Smooth muscle cell (in vitro differentiated cells): Measurements from ENCODE around the gene RNASE13. TPM values are rescaled to one million over a fixed set of nuclear protein-coding genes. Genes with fewer than 3 reads are reported as not detected.
A peak's percentile ranks its signal among the peaks of the same experiment; 100 is the strongest.

Source experiments
- DNase-seq: peaks from one replicate; lab custom pipeline; 2025; ENCODE audit not compliant: unreplicated experiment; lab: John Stamatoyannopoulos, UW
- H2AFZ ChIP-seq: fragments of 200-600 bp; sonication (generic); 2 replicates; pipeline ENCODE4 v1.6.0; 2016; ENCODE audit warnings: antibody characterized with exemption, low read depth, mild to moderate bottlenecking
- H3F3A ChIP-seq: fragments of 200-600 bp; sonication (generic); 2 replicates; pipeline ENCODE4 v1.6.0; 2017; ENCODE audit warnings: antibody characterized with exemption, low read depth
- H3K27ac ChIP-seq: fragments of 200-600 bp; sonication (generic); 2 replicates; pipeline ENCODE4 v1.5.1; 2016; ENCODE audit warnings: low read depth, mild to moderate bottlenecking
- H3K27me3 ChIP-seq: fragments of 200-600 bp; sonication (generic); 2 replicates; pipeline ENCODE4 v1.6.1; 2016; ENCODE audit warnings: low read depth, mild to moderate bottlenecking
- H3K36me3 ChIP-seq: fragments of 200-600 bp; sonication (generic); 2 replicates; pipeline ENCODE4 v1.5.1; 2016; ENCODE audit warnings: low read depth
- H3K4me1 ChIP-seq: fragments of 200-600 bp; sonication (generic); 2 replicates; pipeline ENCODE4 v1.5.1; 2016; ENCODE audit warnings: low read depth
- H3K4me2 ChIP-seq: fragments of 200-600 bp; sonication (generic); 2 replicates; pipeline ENCODE4 v1.6.0; 2016; ENCODE audit warnings: mild to moderate bottlenecking
- H3K4me3 ChIP-seq: fragments of 200-600 bp; sonication (generic); 2 replicates; pipeline ENCODE4 v1.5.1; 2016; ENCODE audit warnings: mild to moderate bottlenecking
- H3K79me2 ChIP-seq: fragments of 200-600 bp; sonication (generic); 2 replicates; pipeline ENCODE4 v1.6.0; 2016; ENCODE audit warnings: low read depth, mild to moderate bottlenecking
- H3K9ac ChIP-seq: fragments of 200-600 bp; sonication (generic); 2 replicates; pipeline ENCODE4 v1.6.0; 2016; ENCODE audit warnings: low read depth
- H3K9me3 ChIP-seq: fragments of 200-600 bp; sonication (generic); replicated peaks from 2 replicates; pipeline ENCODE4 v1.5.1; 2016; ENCODE audit warnings: low read depth
- H4K20me1 ChIP-seq: fragments of 200-600 bp; sonication (generic); 2 replicates; pipeline ENCODE4 v1.6.0; 2016; ENCODE audit warnings: low read depth
- CTCF ChIP-seq: fragments of 200-600 bp; sonication (generic); IDR thresholded peaks from 2 replicates; pipeline ENCODE4 v1.5.1; 2017; ENCODE audit warnings: borderline replicate concordance, mild to moderate bottlenecking, antibody characterized with exemption; ENCODE audit not compliant: insufficient read depth, poor library complexity, severe bottlenecking
- WGBS: methylation state at CpG from one replicate; pipeline ENCODE4 v1.1.7; 2016; ENCODE audit warnings: low lambda C conversion rate; 5-methylcytosine and 5-hydroxymethylcytosine counted together
- polyA plus RNA-seq: library from polyadenylated mRNA; unstranded; fragments of >200 nt; fragmentation: Nextera tagmentation; extraction: Ambion mirVana; gene quantifications from 2 replicates; pipeline ENCODE4 v1.2.1, GENCODE V29; 2016
- total RNA-seq: library from RNA; depleted of rRNA; stranded (reverse); fragments of >200 nt; gene quantifications from 2 replicates; pipeline ENCODE4 v1.2.3, GENCODE V29; 2014

The RNASE13 gene
- total and polyA plus RNA-seq, 2 experiments from 2014 or later: 0.25 TPM; not detected in 1

DNA sequence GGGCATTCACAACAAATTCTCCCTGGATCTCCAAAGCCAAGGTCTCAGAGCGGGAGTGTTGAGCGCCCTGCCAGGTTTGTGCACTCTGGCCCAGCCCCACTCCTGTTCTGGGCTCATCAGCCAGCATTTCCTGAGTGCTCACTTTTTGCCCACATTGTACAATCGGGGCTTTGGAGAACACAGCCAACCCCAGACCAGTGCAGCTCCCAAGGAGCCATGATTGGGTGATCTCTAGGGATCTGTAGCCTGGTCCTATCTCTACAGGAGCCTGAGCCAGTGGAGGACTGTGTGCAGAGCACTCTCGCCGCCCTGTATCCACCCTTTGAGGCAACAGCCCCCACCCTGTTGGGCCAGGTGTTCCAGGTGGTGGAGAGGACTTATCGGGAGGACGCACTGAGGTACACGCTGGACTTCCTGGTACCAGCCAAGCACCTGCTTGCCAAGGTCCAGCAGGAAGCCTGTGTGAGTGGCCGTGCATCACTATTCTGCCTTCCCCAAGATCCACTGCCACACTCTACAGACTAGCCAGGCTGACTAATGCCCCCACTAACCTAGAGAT lies 38.3 kb upstream of the RNASE13 start:
- H3K4me2 ChIP-seq: peak overlapping the region; percentile 99
- 93% methylated on average over 9 of the region's 9 CpGs for WGBS
- no peak for DNase-seq
- peak overlapping the region; percentile 91 for H3K9ac ChIP-seq
- no peaks in the 10 kb centered on the region for H3K9me3 ChIP-seq
- peak overlapping the region; percentile 93 for H3K27ac ChIP-seq
- peaks cover 25% of the 10 kb centered on the region for H3K4me1 ChIP-seq
- H3K27me3 ChIP-seq: no peaks in the 10 kb centered on the region
- H3F3A ChIP-seq: peaks cover 32% of the 10 kb centered on the region
- no peak overlapping the region for H3K4me3 ChIP-seq
- H3K79me2 ChIP-seq: peaks cover 55% of the 10 kb centered on the region
- TF ChIP-seq CTCF: no peak
- peaks cover 10% of the 10 kb centered on the region for H3K36me3 ChIP-seq
- H4K20me1 ChIP-seq: peaks cover 45% of the 10 kb centered on the region
- no peak overlapping the region for H2AFZ ChIP-seq

GRCh38 chr14:21072031-21072473 lies 37.4 kb upstream of the RNASE13 start:
- Histone ChIP-seq H3K27me3 (no peaks in the 10 kb centered on the region), H3K4me2 (peak overlapping the region; percentile 99), H3K9me3 (no peaks in the 10 kb centered on the region), H3K4me1 (peaks cover 25% of the 10 kb centered on the region), H3K9ac (peak overlapping the region; percentile 91), H2AFZ (no peak overlapping the region), H3K4me3 (peak overlapping the region; percentile 88), H3K27ac (peak overlapping the region; percentile 93), H3K79me2 (peaks cover 47% of the 10 kb centered on the region), H4K20me1 (peaks cover 38% of the 10 kb centered on the region), H3K36me3 (peaks cover 10% of the 10 kb centered on the region), H3F3A (peaks cover 26% of the 10 kb centered on the region)
- no peak for TF ChIP-seq CTCF
- 6% methylated on average over 4 of the region's 4 CpGs for WGBS
- no peak for DNase-seq

- H3K4me2 ChIP-seq: peak overlapping the region; percentile 99
- H3K4me3 ChIP-seq: peak overlapping the region; percentile 88
- H4K20me1 ChIP-seq: peaks cover 34% of the 10 kb centered on the region
- H3K27ac ChIP-seq: peak overlapping the region; percentile 93
- peaks cover 4% of the 10 kb centered on the region for H3K36me3 ChIP-seq
- no peak for TF ChIP-seq CTCF
- H3K79me2 ChIP-seq: peaks cover 41% of the 10 kb centered on the region
- peak; percentile 72 for DNase-seq
- peaks cover 26% of the 10 kb centered on the region for H3F3A ChIP-seq
- no peaks in the 10 kb centered on the region for H3K27me3 ChIP-seq
- WGBS: under 1% methylated on average over 21 of the region's 37 CpGs
- H3K9me3 ChIP-seq: no peaks in the 10 kb centered on the region
- peaks cover 25% of the 10 kb centered on the region for H3K4me1 ChIP-seq
- H3K9ac ChIP-seq: peak overlapping the region; percentile 91
- no peak overlapping the region for H2AFZ ChIP-seq
Measured at GRCh38 chr14:21071225-21072030, 36.8 kb upstream of the RNASE13 start.
